OCI-LY7 (cell line): Measurements from ENCODE around the gene ABCG2.
"Not testable (repeated sequence)": the region's sequence is repeated elsewhere in the genome, so short reads cannot be mapped to it uniquely, and the experiment has no call there.

ENCODE experiments used
- CTCF ChIP-seq: fragments of 200-600 bp; sonication (generic); conservative IDR thresholded peaks from 2 replicates; pipeline ENCODE4 v1.5.1; 2014; ENCODE audit warnings: mild to moderate bottlenecking, antibody characterized with exemption, low read length, moderate library complexity, mixed read lengths
- EZH2phosphoT487 ChIP-seq: fragments of 200-600 bp; sonication (generic); IDR thresholded peaks from 2 replicates; pipeline ENCODE4 v1.6.1; 2018; ENCODE audit warnings: low read depth, borderline replicate concordance, mild to moderate bottlenecking, mixed run types, antibody characterized with exemption, low read length, moderate library complexity, mixed read lengths

- not testable (repeated sequence) for TF ChIP-seq CTCF, EZH2phosphoT487
Measured at GRCh38 chr4:88108108-88108465, 50.4 kb downstream of the ABCG2 start.
